GM12864 (cell line): ENCODE results near the gene LYSMD3.

Experiments used
- DNase-seq: peaks from one replicate; pipeline ENCODE4 v3.0.0-alpha.2; 2011; ENCODE audit warnings: low read depth
- H3K4me3 ChIP-seq: 2 replicates; pipeline ENCODE4 v1.5.1; 2011; ENCODE audit warnings: mild to moderate bottlenecking, low read depth, low read length, control low read depth
- TF ChIP-seq, protein P1 (sequence below): IDR thresholded peaks from 2 replicates; pipeline ENCODE4 v1.5.1; 2011; ENCODE audit warnings: low read depth, mild to moderate bottlenecking, moderate library complexity, low read length, control low read depth, inconsistent platforms; ENCODE audit errors: missing control alignments

Gene LYSMD3

DNA sequence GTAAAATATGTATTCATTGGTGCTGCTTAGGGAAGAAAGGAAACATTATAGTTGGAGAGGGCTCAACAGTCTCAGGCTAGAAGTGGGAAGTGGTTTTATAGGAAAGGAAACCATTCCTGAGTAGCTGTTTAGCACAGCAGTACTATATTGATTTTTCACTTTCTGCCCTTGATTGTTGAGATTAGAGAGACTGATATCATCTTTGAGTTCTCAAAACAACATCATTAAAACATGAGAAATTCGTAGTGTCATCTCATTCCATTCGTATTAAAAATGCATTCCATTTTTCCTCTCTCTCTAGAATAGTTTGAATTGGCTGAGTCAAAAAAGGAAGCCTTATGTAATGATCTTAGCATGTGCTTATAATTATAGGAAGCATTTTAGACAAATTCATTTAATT, 40.6 kb downstream of the LYSMD3 start:
- H3K4me3 ChIP-seq, result no peak overlapping the region
- TF ChIP-seq, protein P1, sequence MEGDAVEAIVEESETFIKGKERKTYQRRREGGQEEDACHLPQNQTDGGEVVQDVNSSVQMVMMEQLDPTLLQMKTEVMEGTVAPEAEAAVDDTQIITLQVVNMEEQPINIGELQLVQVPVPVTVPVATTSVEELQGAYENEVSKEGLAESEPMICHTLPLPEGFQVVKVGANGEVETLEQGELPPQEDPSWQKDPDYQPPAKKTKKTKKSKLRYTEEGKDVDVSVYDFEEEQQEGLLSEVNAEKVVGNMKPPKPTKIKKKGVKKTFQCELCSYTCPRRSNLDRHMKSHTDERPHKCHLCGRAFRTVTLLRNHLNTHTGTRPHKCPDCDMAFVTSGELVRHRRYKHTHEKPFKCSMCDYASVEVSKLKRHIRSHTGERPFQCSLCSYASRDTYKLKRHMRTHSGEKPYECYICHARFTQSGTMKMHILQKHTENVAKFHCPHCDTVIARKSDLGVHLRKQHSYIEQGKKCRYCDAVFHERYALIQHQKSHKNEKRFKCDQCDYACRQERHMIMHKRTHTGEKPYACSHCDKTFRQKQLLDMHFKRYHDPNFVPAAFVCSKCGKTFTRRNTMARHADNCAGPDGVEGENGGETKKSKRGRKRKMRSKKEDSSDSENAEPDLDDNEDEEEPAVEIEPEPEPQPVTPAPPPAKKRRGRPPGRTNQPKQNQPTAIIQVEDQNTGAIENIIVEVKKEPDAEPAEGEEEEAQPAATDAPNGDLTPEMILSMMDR, result no peak
- no peak for DNase-seq

DNA sequence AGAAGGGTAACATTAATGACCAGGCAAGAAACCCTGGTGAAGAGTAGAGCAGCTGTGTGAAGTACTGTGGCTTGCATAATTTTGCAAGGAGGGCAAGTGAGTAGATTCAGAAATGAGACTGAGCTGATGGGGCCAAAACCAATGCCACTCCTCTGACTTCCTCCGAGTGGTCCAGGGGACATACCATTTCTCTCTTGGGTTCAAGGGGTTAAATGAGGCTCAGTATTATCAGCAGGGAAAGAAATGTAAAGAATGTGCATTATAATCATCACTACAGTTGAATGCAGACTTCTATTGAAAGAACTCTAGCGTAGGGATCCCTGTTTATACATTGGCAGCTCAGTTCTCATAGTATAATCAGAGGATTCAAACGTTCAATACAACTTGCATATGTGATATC, 44.8 kb downstream of the LYSMD3 start:
- DNase-seq, result no peak
- no peak overlapping the region for H3K4me3 ChIP-seq
- TF ChIP-seq, protein P1, result no peak

- no peak overlapping the region for H3K4me3 ChIP-seq
- TF ChIP-seq, protein P1, result no peak
- no peak for DNase-seq
Measured at GRCh38 chr5:90483206-90483605, 46.2 kb downstream of the LYSMD3 start.

DNA sequence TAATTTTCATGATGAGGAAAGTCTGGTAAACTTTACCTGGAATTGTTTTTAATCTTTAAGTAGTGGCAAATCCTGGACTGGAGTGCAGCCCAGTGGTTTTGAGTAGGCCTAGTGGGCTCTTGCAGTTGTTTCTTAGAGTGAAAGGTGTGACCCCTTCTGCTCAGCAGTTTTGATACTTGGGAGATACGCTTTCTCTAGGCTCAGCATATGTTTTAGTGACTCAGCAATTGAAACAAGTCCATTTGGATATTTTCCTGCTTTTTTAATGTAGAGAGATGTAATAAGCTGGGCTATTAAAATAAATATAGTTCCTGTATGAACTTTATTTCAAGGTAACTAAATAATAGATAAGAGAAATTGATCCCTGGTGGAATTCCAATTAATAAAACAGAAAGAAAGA, 48.7 kb downstream of the LYSMD3 start:
- no peak overlapping the region for H3K4me3 ChIP-seq
- TF ChIP-seq, protein P1, result no peak
- no peak for DNase-seq

- H3K4me3 ChIP-seq, result no peak overlapping the region
- DNase-seq, result no peak
- TF ChIP-seq, protein P1, result no peak
Measured at GRCh38 chr5:90479611-90480385, 49.6 kb downstream of the LYSMD3 start.

- TF ChIP-seq, protein P1, result no peak
- no peak for DNase-seq
- H3K4me3 ChIP-seq, result no peak overlapping the region
Measured at GRCh38 chr5:90477621-90478215, 51.7 kb downstream of the LYSMD3 start.

- TF ChIP-seq, protein P1, result no peak
- no peak overlapping the region for H3K4me3 ChIP-seq
- no peak for DNase-seq
Measured at GRCh38 chr5:90477073-90477472, 52.3 kb downstream of the LYSMD3 start.
